Skin of body (tissue), 2 donors: ENCODE data around the gene ANKRD23. TPM values are rescaled to one million over a fixed set of nuclear protein-coding genes. Genes with fewer than 3 reads are reported as not detected.
A peak's percentile ranks its signal among the peaks of the same experiment; 100 is the strongest.
"Not testable (repeated sequence)": the region's sequence is repeated elsewhere in the genome, so short reads cannot be mapped to it uniquely, and the experiment has no call there.

Experiments used
- DNase-seq: peaks from one replicate; lab custom pipeline; 2025; lab: John Stamatoyannopoulos, UW
- total RNA-seq: library from RNA; depleted of rRNA; stranded (reverse); fragments of >200 nt; gene quantifications from one replicate; pipeline ENCODE4 v1.2.3, GENCODE V29; 2014

Gene ANKRD23
- total RNA-seq, 1 donor from 2014 or later: 7.2 TPM

GRCh38 chr2:96863575-96864342 lies 19.9 kb upstream of the ANKRD23 start:
- no peak for DNase-seq

GRCh38 chr2:96863056-96863455 lies 19.2 kb upstream of the ANKRD23 start:
- not testable (repeated sequence) for DNase-seq

- no peak for DNase-seq
Measured at GRCh38 chr2:96861074-96861473, 17.3 kb upstream of the ANKRD23 start.

GRCh38 chr2:96860065-96861029 lies 16.5 kb upstream of the ANKRD23 start:
- DNase-seq: no peak

- no peak for DNase-seq
Measured at GRCh38 chr2:96859681-96860064, 15.9 kb upstream of the ANKRD23 start.

GRCh38 chr2:96859099-96859649 lies 15.4 kb upstream of the ANKRD23 start:
- DNase-seq: no peak

GRCh38 chr2:96857667-96858372 lies 14.0 kb upstream of the ANKRD23 start, which contains the start of gene ANKRD39:
Gene ANKRD39, minus strand, starts transcription at chr2:96858016. Its CDS starts 29 bp downstream, at chr2:96857987.
- peak; percentile 98 for DNase-seq

GRCh38 chr2:96856776-96857666 lies 13.2 kb upstream of the ANKRD23 start:
- DNase-seq: no peak

GRCh38 chr2:96853321-96853720 lies 9.5 kb upstream of the ANKRD23 start:
- no peak for DNase-seq

GRCh38 chr2:96852667-96853066 lies 8.8 kb upstream of the ANKRD23 start:
- no peak for DNase-seq

GRCh38 chr2:96848264-96848663 lies 4.4 kb upstream of the ANKRD23 start:
- DNase-seq: no peak

GRCh38 chr2:96847586-96847985 lies 3.8 kb upstream of the ANKRD23 start:
- no peak for DNase-seq

GRCh38 chr2:96846825-96847224 lies 3.0 kb upstream of the ANKRD23 start:
- no peak for DNase-seq

- no peak for DNase-seq
Measured at GRCh38 chr2:96844405-96844808, 586 bp upstream of the ANKRD23 start.

GRCh38 chr2:96842600-96842999 lies 1.2 kb downstream of the ANKRD23 start:
- no peak for DNase-seq

GRCh38 chr2:96841701-96842495 lies 1.9 kb downstream of the ANKRD23 start:
- DNase-seq: no peak

- DNase-seq: no peak
Measured at GRCh38 chr2:96839875-96840850, 3.7 kb downstream of the ANKRD23 start.

- no peak for DNase-seq
Measured at GRCh38 chr2:96839293-96839874, 4.4 kb downstream of the ANKRD23 start.
